HL-60 (cell line): ENCODE results near the gene MAX.
"Not testable (repeated sequence)": the region's sequence is repeated elsewhere in the genome, so short reads cannot be mapped to it uniquely, and the experiment has no call there.

Source experiments
- DNase-seq, 2 experiments: peaks; one replicate each; pipeline ENCODE4 v3.0.0-alpha.2; 2010 to 2020; ENCODE audit warnings: low read depth in 1 of 2, low spot score in 1 of 2
- H3K27ac ChIP-seq: fragments of 250-450 bp; sonication (Bioruptor Pico); replicated peaks from 2 replicates; pipeline ENCODE4 v1.5.1; 2020; ENCODE audit warnings: mild to moderate bottlenecking, moderate library complexity
- H3K27me3 ChIP-seq: fragments of 250-450 bp; sonication (Bioruptor Pico); 2 replicates; pipeline ENCODE4 v1.5.1; 2021; ENCODE audit warnings: mild to moderate bottlenecking, moderate library complexity; ENCODE audit not compliant: insufficient read depth, poor library complexity, severe bottlenecking
- H3K4me3 ChIP-seq: replicated peaks from 2 replicates; pipeline ENCODE4 v1.5.1; 2011; ENCODE audit warnings: mild to moderate bottlenecking, control low read depth, low read length; ENCODE audit not compliant: insufficient read depth
- GABPA ChIP-seq: IDR thresholded peaks from 2 replicates; pipeline ENCODE4 v1.6.1; 2012; ENCODE audit warnings: low read depth
- POLR2AphosphoS5 ChIP-seq: IDR thresholded peaks from 2 replicates; pipeline ENCODE4 v1.6.1; 2012; ENCODE audit warnings: low read depth
- SPI1 ChIP-seq: IDR thresholded peaks from 2 replicates; pipeline ENCODE4 v1.6.1; 2012; ENCODE audit warnings: low read depth, mild to moderate bottlenecking, borderline replicate concordance
- TF ChIP-seq, protein P1 (sequence below): IDR thresholded peaks from 2 replicates; pipeline ENCODE4 v1.6.1; 2012; ENCODE audit warnings: low read depth; ENCODE audit not compliant: insufficient replicate concordance
- TF ChIP-seq, protein P2 (sequence below): IDR thresholded peaks from one replicate; pipeline ENCODE4 v1.5.1; 2011; ENCODE audit warnings: low read length, control low read depth, inconsistent platforms; ENCODE audit not compliant: insufficient read depth

The MAX gene

DNA sequence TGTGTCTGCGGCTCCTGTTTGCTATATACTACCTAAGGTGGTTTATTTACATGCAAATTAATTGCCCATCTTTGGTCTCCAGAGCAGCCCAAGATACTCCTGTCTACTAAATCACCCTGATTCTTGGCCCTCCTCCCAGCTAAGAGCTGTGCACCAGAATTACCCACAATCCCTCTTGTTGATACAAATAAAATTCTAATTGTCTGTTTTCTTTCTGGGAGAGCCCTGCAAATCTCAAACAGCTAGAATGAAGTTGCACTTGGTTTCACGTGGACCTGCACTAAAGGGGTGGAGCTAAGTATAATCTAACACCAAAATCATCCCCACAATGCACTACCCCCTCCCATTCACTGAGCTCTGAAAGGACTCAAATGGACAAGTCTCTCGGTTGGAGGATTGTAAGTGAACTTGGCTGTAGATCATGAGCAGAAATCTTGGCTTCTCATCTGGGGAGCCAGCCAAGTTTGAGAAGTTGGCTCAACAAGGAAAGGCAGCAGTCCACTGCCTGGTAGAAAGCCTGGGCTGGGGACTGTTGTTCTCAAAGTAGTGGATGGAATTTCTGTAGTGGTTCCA is 6.6 kb downstream of the MAX start:
- no peak overlapping the region for H3K27ac ChIP-seq
- DNase-seq, result no peak

DNA sequence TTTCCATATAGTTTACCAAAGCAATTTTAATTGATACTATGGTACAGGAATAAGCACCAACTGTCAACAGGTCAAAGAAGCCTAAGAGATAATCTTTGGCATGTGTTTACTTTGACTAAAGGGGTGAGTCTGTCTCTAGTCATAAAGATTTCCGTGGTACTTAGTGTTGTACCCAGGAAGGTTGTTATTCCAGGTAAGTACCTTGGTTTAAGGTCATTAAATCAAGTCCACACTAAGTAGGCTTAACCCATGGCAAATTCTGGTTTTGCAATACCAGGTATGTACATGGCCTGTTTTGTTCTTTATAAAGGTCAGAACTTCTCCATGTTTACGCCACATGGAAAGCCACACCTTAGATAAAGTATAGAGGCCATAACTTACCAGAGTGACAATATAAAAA is 10.0 kb downstream of the MAX start:
- H3K4me3 ChIP-seq, result no peak overlapping the region
- TF ChIP-seq GABPA (no peak), POLR2AphosphoS5 (no peak), SPI1 (no peak)
- TF ChIP-seq, protein P1, sequence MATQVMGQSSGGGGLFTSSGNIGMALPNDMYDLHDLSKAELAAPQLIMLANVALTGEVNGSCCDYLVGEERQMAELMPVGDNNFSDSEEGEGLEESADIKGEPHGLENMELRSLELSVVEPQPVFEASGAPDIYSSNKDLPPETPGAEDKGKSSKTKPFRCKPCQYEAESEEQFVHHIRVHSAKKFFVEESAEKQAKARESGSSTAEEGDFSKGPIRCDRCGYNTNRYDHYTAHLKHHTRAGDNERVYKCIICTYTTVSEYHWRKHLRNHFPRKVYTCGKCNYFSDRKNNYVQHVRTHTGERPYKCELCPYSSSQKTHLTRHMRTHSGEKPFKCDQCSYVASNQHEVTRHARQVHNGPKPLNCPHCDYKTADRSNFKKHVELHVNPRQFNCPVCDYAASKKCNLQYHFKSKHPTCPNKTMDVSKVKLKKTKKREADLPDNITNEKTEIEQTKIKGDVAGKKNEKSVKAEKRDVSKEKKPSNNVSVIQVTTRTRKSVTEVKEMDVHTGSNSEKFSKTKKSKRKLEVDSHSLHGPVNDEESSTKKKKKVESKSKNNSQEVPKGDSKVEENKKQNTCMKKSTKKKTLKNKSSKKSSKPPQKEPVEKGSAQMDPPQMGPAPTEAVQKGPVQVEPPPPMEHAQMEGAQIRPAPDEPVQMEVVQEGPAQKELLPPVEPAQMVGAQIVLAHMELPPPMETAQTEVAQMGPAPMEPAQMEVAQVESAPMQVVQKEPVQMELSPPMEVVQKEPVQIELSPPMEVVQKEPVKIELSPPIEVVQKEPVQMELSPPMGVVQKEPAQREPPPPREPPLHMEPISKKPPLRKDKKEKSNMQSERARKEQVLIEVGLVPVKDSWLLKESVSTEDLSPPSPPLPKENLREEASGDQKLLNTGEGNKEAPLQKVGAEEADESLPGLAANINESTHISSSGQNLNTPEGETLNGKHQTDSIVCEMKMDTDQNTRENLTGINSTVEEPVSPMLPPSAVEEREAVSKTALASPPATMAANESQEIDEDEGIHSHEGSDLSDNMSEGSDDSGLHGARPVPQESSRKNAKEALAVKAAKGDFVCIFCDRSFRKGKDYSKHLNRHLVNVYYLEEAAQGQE, result no peak
- TF ChIP-seq, protein P2, sequence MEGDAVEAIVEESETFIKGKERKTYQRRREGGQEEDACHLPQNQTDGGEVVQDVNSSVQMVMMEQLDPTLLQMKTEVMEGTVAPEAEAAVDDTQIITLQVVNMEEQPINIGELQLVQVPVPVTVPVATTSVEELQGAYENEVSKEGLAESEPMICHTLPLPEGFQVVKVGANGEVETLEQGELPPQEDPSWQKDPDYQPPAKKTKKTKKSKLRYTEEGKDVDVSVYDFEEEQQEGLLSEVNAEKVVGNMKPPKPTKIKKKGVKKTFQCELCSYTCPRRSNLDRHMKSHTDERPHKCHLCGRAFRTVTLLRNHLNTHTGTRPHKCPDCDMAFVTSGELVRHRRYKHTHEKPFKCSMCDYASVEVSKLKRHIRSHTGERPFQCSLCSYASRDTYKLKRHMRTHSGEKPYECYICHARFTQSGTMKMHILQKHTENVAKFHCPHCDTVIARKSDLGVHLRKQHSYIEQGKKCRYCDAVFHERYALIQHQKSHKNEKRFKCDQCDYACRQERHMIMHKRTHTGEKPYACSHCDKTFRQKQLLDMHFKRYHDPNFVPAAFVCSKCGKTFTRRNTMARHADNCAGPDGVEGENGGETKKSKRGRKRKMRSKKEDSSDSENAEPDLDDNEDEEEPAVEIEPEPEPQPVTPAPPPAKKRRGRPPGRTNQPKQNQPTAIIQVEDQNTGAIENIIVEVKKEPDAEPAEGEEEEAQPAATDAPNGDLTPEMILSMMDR, result no peak
- H3K27me3 ChIP-seq, result no peaks in the 10 kb centered on the region
- no peak overlapping the region for H3K27ac ChIP-seq
- DNase-seq, result no peak

More for the DNA sequence above, 6.6 kb downstream of the MAX start:
- no peaks in the 10 kb centered on the region for H3K27me3 ChIP-seq
- H3K4me3 ChIP-seq, result no peak overlapping the region
- TF ChIP-seq, protein P2, result no peak
- no peak for TF ChIP-seq GABPA

- H3K27ac ChIP-seq, H3K4me3 ChIP-seq, H3K27me3 ChIP-seq, DNase-seq: not testable (repeated sequence)
These were observed 14.5 kb downstream of the MAX start for GRCh38 chr14:65087835-65088234.

DNA sequence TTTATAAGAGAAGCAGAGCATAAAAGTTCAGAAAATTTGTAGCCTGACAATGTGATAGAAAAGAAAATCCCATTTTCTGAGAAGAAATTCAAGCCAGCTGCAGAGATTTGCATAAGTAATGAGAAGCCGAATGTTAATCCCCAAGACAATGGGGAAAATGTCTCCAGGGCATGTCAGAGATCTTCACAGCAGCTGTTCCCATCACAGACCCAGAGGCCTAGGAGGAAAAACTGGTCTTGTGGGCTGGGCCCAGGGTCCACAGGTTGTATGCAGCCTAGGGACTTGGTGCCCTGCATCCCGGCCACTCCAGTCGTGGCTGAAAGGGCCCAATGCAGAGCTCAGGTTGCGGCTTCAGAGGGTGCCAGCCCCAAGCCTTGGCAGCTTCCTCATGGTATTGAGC is 15.6 kb downstream of the MAX start:
- not testable (repeated sequence) for H3K27ac ChIP-seq, H3K4me3 ChIP-seq, H3K27me3 ChIP-seq, DNase-seq

DNA sequence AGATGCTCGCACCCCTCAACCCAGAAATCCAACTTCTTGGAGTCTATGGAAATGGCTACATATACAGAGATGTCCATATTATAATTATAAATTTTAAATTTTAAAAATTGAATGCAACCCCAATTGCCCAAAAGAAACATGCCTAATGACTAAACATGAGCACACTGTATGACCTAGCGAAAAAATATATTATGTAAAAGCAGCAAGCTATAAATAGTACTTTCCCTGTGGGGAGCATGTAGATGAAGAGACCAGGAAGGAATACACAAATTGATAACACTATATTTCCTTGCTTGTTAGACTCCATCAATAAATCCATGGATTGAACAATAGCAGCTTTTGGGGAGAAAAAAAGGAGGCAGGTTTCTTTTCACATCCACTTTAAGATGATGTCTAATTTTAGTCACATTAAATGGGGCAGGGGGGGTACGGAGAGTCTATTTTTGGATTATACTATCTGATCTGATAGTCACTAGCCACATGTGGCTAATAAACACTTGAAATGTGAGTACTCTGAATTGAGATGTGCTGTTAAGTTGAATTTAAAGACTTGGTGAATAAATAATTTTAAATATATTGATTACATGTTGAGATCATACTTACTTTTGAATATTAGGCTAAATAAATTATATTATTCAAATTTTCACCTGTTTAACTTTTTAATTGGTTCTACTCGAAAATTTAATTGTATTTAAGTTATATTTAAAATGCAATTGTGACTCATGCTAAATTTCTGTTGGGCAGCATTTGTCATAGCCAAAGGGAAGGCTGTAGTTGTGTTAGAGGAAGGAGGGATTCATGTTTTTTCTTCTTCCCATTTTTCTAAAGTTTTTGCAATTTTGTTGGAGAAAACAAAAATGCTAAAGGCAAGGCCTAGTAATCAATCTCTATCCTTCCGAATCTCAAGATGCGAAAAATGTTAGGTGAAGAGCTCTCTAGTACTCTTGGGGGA is 17.5 kb downstream of the MAX start:
- no peak for DNase-seq
- TF ChIP-seq, protein P1, result no peak
- TF ChIP-seq SPI1 (no peak), POLR2AphosphoS5 (no peak)
- TF ChIP-seq, protein P2, result no peak
- H3K27ac ChIP-seq, result no peak overlapping the region
- no peak overlapping the region for H3K4me3 ChIP-seq
- no peaks in the 10 kb centered on the region for H3K27me3 ChIP-seq
